Loucy (cell line): ENCODE data around the gene CAPN2.

Experiments used
- H2AFZ ChIP-seq: fragments of 200-600 bp; sonication (generic); 2 replicates; pipeline ENCODE4 v1.6.0; 2016; ENCODE audit warnings: antibody characterized with exemption, mild to moderate bottlenecking, low read length, moderate library complexity
- H3F3A ChIP-seq: fragments of 200-600 bp; 2 replicates; pipeline ENCODE4 v1.6.0; 2016; ENCODE audit warnings: antibody characterized with exemption, low read depth, mild to moderate bottlenecking
- H3K27me3 ChIP-seq: fragments of 200-600 bp; sonication (generic); 2 replicates; pipeline ENCODE4 v1.6.1; 2014; ENCODE audit warnings: low read length, mild to moderate bottlenecking; ENCODE audit not compliant: insufficient read depth, poor library complexity, severe bottlenecking
- H3K36me3 ChIP-seq: fragments of 200-600 bp; sonication (generic); 2 replicates; pipeline ENCODE4 v1.6.1; 2016; ENCODE audit warnings: low read length; ENCODE audit not compliant: insufficient read depth
- H3K4me1 ChIP-seq: fragments of 200-600 bp; sonication (generic); 2 replicates; pipeline ENCODE4 v1.5.1; 2014; ENCODE audit warnings: low read length, mild to moderate bottlenecking; ENCODE audit not compliant: insufficient read depth, poor library complexity, severe bottlenecking
- H3K4me2 ChIP-seq: fragments of 200-600 bp; sonication (generic); 2 replicates; pipeline ENCODE4 v1.6.0; 2014; ENCODE audit warnings: antibody characterized with exemption, low read length, low read depth, mild to moderate bottlenecking; ENCODE audit not compliant: poor library complexity, severe bottlenecking
- H3K4me3 ChIP-seq: fragments of 200-600 bp; sonication (generic); 2 replicates; pipeline ENCODE4 v1.5.1; 2014; ENCODE audit warnings: low read length, mild to moderate bottlenecking, mixed read lengths; ENCODE audit not compliant: poor library complexity, severe bottlenecking
- H3K79me2 ChIP-seq: fragments of 200-600 bp; sonication (generic); 2 replicates; pipeline ENCODE4 v1.6.1; 2014; ENCODE audit warnings: low read length; ENCODE audit not compliant: insufficient read depth
- H3K9ac ChIP-seq: fragments of 200-600 bp; sonication (generic); 2 replicates; pipeline ENCODE4 v1.6.0; 2014; ENCODE audit warnings: mild to moderate bottlenecking, low read depth, low read length, moderate library complexity; ENCODE audit not compliant: poor library complexity, severe bottlenecking
- H3K9me2 ChIP-seq: fragments of 200-600 bp; sonication (generic); replicated peaks from 2 replicates; pipeline ENCODE4 v1.6.1; 2016; ENCODE audit warnings: low read depth, low read length, mixed read lengths
- H3K9me3 ChIP-seq: fragments of 200-600 bp; sonication (generic); 2 replicates; pipeline ENCODE4 v1.6.1; 2014; ENCODE audit warnings: mild to moderate bottlenecking, antibody characterized with exemption, low read length, low read depth; ENCODE audit not compliant: insufficient read depth
- H4K20me1 ChIP-seq: fragments of 200-600 bp; sonication (generic); 2 replicates; pipeline ENCODE4 v1.6.0; 2014; ENCODE audit warnings: antibody characterized with exemption, low read length, mild to moderate bottlenecking; ENCODE audit not compliant: insufficient read depth, poor library complexity, severe bottlenecking
- CTCF ChIP-seq: fragments of 200-600 bp; sonication (generic); conservative IDR thresholded peaks from 2 replicates; pipeline ENCODE4 v1.5.1; 2014; ENCODE audit warnings: mild to moderate bottlenecking, antibody characterized with exemption, low read length
- EZH2phosphoT487 ChIP-seq: fragments of 200-600 bp; IDR thresholded peaks from 2 replicates; pipeline ENCODE4 v1.6.1; 2018; ENCODE audit warnings: antibody characterized with exemption, mild to moderate bottlenecking, moderate library complexity, borderline replicate concordance

Gene CAPN2

GRCh38 chr1:223756806-223757700 lies 44.7 kb downstream of the CAPN2 start:
- Histone ChIP-seq H3F3A (no peaks in the 10 kb centered on the region), H3K4me3 (no peak overlapping the region), H4K20me1 (no peaks in the 10 kb centered on the region), H3K27me3 (no peaks in the 10 kb centered on the region), H3K9ac (no peak overlapping the region), H2AFZ (no peak overlapping the region), H3K4me2 (no peak overlapping the region), H3K9me2 (no peaks in the 10 kb centered on the region), H3K79me2 (no peaks in the 10 kb centered on the region), H3K4me1 (no peaks in the 10 kb centered on the region), H3K9me3 (no peaks in the 10 kb centered on the region), H3K36me3 (no peaks in the 10 kb centered on the region)
- no peak for TF ChIP-seq EZH2phosphoT487
- no peak for TF ChIP-seq CTCF

- no peaks in the 10 kb centered on the region for H3K79me2 ChIP-seq
- no peaks in the 10 kb centered on the region for H3K36me3 ChIP-seq
- H3F3A ChIP-seq: no peaks in the 10 kb centered on the region
- no peak overlapping the region for H3K4me3 ChIP-seq
- H3K9me3 ChIP-seq: no peaks in the 10 kb centered on the region
- H3K27me3 ChIP-seq: no peaks in the 10 kb centered on the region
- no peak overlapping the region for H2AFZ ChIP-seq
- no peaks in the 10 kb centered on the region for H4K20me1 ChIP-seq
- no peak for TF ChIP-seq CTCF
- no peak for TF ChIP-seq EZH2phosphoT487
- H3K9me2 ChIP-seq: no peaks in the 10 kb centered on the region
- no peak overlapping the region for H3K9ac ChIP-seq
- H3K4me1 ChIP-seq: no peaks in the 10 kb centered on the region
- no peak overlapping the region for H3K4me2 ChIP-seq
Measured at GRCh38 chr1:223758734-223759133, 46.4 kb downstream of the CAPN2 start.

GRCh38 chr1:223759273-223759672 lies 46.9 kb downstream of the CAPN2 start:
- no peaks in the 10 kb centered on the region for H3F3A ChIP-seq
- H3K4me1 ChIP-seq: no peaks in the 10 kb centered on the region
- H3K36me3 ChIP-seq: no peaks in the 10 kb centered on the region
- H3K9me2 ChIP-seq: no peaks in the 10 kb centered on the region
- no peaks in the 10 kb centered on the region for H3K27me3 ChIP-seq
- no peaks in the 10 kb centered on the region for H4K20me1 ChIP-seq
- no peaks in the 10 kb centered on the region for H3K9me3 ChIP-seq
- H2AFZ ChIP-seq: no peak overlapping the region
- H3K4me2 ChIP-seq: no peak overlapping the region
- no peak overlapping the region for H3K9ac ChIP-seq
- H3K4me3 ChIP-seq: no peak overlapping the region
- no peak; the same call in none of the 2 replicates for TF ChIP-seq CTCF
- no peak for TF ChIP-seq EZH2phosphoT487
- H3K79me2 ChIP-seq: no peaks in the 10 kb centered on the region
